HG03175 (cell line): ENCODE data around the gene RABGAP1.

Source experiments
- ATAC-seq: cut with Tn5 transposase; IDR thresholded peaks from one replicate; pipeline ENCODE4 v1.9.1; 2021; ENCODE audit warnings: mild to moderate bottlenecking, moderate library complexity; ENCODE audit not compliant: unreplicated experiment

The RABGAP1 gene

GRCh38 chr9:122944960-122945888 lies 4.4 kb downstream of the RABGAP1 start:
- ATAC-seq = no peak

GRCh38 chr9:122946461-122947005 lies 5.7 kb downstream of the RABGAP1 start:
- ATAC-seq = no peak

- ATAC-seq = no peak
Observed at GRCh38 chr9:122948313-122948712, 7.5 kb downstream of the RABGAP1 start.

- no peak for ATAC-seq
Observed at GRCh38 chr9:122949696-122950095, 8.9 kb downstream of the RABGAP1 start.

GRCh38 chr9:122950263-122950662 lies 9.4 kb downstream of the RABGAP1 start:
- ATAC-seq = no peak

GRCh38 chr9:122951056-122951455 lies 10.2 kb downstream of the RABGAP1 start:
- ATAC-seq = no peak

GRCh38 chr9:122954253-122954691 lies 13.5 kb downstream of the RABGAP1 start:
- ATAC-seq = no peak

GRCh38 chr9:122955961-122956360 lies 15.1 kb downstream of the RABGAP1 start:
- no peak for ATAC-seq

- ATAC-seq = no peak
Observed at GRCh38 chr9:122961139-122961538, 20.3 kb downstream of the RABGAP1 start.

GRCh38 chr9:122975196-122975595 lies 34.4 kb downstream of the RABGAP1 start:
- ATAC-seq = no peak

GRCh38 chr9:122978601-122979000 lies 37.8 kb downstream of the RABGAP1 start:
- no peak for ATAC-seq

- ATAC-seq = no peak
Observed at GRCh38 chr9:122986010-122986409, 45.2 kb downstream of the RABGAP1 start.

- no peak for ATAC-seq
Observed at GRCh38 chr9:122988141-122988540, 47.3 kb downstream of the RABGAP1 start.

- ATAC-seq = no peak
Observed at GRCh38 chr9:122988920-122989621, 48.3 kb downstream of the RABGAP1 start.

GRCh38 chr9:122991370-122991830 lies 50.6 kb downstream of the RABGAP1 start:
- no peak for ATAC-seq

GRCh38 chr9:122996586-122996985 lies 55.8 kb downstream of the RABGAP1 start:
- no peak for ATAC-seq

- no peak for ATAC-seq
Observed at GRCh38 chr9:122998448-122998847, 57.6 kb downstream of the RABGAP1 start.

GRCh38 chr9:123000371-123001068 lies 59.7 kb downstream of the RABGAP1 start:
- ATAC-seq = no peak

GRCh38 chr9:123002754-123003153 lies 61.9 kb downstream of the RABGAP1 start:
- no peak for ATAC-seq

GRCh38 chr9:123003466-123003865 lies 62.6 kb downstream of the RABGAP1 start:
- ATAC-seq = no peak

GRCh38 chr9:123005964-123006363 lies 65.1 kb downstream of the RABGAP1 start:
- ATAC-seq = no peak
